Left ventricle myocardium inferior (tissue), 1 donor: ENCODE measurements around the gene PDC. TPM values are rescaled to one million over a fixed set of nuclear protein-coding genes. Genes with fewer than 3 reads are reported as not detected.

Source experiments
- DNase-seq: peaks from one replicate; pipeline ENCODE4 v3.0.0-alpha.2; 2020
- H3K27ac ChIP-seq: fragments of 200-600 bp; replicated peaks from 2 replicates; pipeline ENCODE4 v1.8.0; 2021
- H3K27me3 ChIP-seq: fragments of 200-600 bp; 2 replicates; pipeline ENCODE4 v1.8.0; 2021; ENCODE audit warnings: low read depth
- H3K36me3 ChIP-seq: fragments of 200-600 bp; 2 replicates; pipeline ENCODE4 v1.8.0; 2021
- H3K4me1 ChIP-seq: fragments of 200-600 bp; 2 replicates; pipeline ENCODE4 v1.8.0; 2021
- H3K4me3 ChIP-seq: fragments of 200-600 bp; 2 replicates; pipeline ENCODE4 v1.8.0; 2021; ENCODE audit warnings: mild to moderate bottlenecking, moderate library complexity
- H3K9me3 ChIP-seq: fragments of 200-600 bp; replicated peaks from 2 replicates; pipeline ENCODE4 v1.8.0; 2021
- intact Hi-C: fragments of 100-400 bp; cut with micrococcal nuclease; formaldehyde crosslinking; loops from one replicate; pipeline ENCODE4 v1.11.0; 2022
- total RNA-seq: library from RNA; stranded (reverse); fragmentation: NEBNext Ultra II Directional; extraction: Animal tissue kit (Norgen Biotek cat#: 25700); gene quantifications from one replicate; pipeline ENCODE4 v1.2.1, GENCODE V29; 2021
- TF ChIP-seq, protein P1 (sequence below): fragments of 200-600 bp; IDR thresholded peaks from 2 replicates; pipeline ENCODE4 v1.8.0; 2021; ENCODE audit warnings: antibody characterized with exemption, mild to moderate bottlenecking, borderline replicate concordance
- donor health status: DM: no; HTN: yes; CAD: no; lungs with severe emphysema.

Gene PDC
- total RNA-seq, 1 donor from 2014 or later: not detected

DNA sequence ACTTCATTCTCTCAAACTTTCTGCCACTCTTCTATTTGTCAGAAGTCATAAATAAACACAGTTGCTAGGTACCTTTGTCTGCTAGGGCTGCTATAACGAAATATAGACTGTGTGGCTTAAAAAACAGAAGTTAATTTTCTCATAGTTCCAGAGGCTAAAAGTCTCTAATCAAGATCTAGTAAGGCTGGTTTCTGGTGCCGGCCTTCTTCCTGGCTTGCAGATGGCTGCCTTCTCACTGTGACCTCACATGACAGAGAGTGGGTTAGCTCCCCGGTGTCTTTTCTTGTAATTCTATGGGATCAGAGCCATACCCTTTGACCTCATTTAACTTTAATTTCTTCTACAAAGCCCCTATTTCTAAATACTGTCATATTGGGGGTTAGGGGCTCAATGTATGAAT lies 5.9 kb downstream of the PDC start:
- intact Hi-C loops: no loop called here
- Histone ChIP-seq H3K4me3 (no peak overlapping the region), H3K9me3 (no peaks in the 10 kb centered on the region), H3K4me1 (no peaks in the 10 kb centered on the region), H3K27ac (no peak overlapping the region), H3K27me3 (no peaks in the 10 kb centered on the region), H3K36me3 (peaks cover 3% of the 10 kb centered on the region)
- no peak for DNase-seq
- TF ChIP-seq, protein P1, sequence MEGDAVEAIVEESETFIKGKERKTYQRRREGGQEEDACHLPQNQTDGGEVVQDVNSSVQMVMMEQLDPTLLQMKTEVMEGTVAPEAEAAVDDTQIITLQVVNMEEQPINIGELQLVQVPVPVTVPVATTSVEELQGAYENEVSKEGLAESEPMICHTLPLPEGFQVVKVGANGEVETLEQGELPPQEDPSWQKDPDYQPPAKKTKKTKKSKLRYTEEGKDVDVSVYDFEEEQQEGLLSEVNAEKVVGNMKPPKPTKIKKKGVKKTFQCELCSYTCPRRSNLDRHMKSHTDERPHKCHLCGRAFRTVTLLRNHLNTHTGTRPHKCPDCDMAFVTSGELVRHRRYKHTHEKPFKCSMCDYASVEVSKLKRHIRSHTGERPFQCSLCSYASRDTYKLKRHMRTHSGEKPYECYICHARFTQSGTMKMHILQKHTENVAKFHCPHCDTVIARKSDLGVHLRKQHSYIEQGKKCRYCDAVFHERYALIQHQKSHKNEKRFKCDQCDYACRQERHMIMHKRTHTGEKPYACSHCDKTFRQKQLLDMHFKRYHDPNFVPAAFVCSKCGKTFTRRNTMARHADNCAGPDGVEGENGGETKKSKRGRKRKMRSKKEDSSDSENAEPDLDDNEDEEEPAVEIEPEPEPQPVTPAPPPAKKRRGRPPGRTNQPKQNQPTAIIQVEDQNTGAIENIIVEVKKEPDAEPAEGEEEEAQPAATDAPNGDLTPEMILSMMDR: no peak

DNA sequence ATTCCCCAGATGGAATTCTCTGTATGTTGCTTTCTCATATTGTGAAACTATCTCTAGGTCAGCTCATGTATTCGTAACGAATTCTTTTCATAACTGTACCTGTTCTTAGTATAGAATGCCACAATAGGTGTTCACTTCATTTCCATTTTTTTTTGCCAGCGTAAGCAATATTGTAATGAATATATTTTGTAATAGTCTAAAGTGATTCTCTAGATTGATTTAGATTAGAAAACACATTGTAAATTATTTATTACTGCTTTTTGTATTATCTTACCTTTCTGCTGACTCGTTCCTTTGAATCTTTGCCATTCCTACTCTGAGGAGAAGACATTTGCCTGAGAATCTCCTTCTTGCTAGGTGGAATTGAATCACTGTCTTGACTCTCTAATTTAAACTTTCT lies 14.8 kb downstream of the PDC start:
- Histone ChIP-seq H3K4me1 (no peaks in the 10 kb centered on the region), H3K27ac (no peak overlapping the region), H3K4me3 (no peak overlapping the region), H3K9me3 (no peaks in the 10 kb centered on the region), H3K27me3 (no peaks in the 10 kb centered on the region), H3K36me3 (no peaks in the 10 kb centered on the region)
- DNase-seq: no peak
- TF ChIP-seq, protein P1: no peak
- intact Hi-C loops: no loop called here

- no peak overlapping the region for H3K27ac ChIP-seq
- intact Hi-C loops: no loop called here
Observed at GRCh38 chr1:186443638-186444037, 17.3 kb downstream of the PDC start.

GRCh38 chr1:186442651-186443375 lies 18.1 kb downstream of the PDC start:
- no peaks in the 10 kb centered on the region for H3K36me3 ChIP-seq
- H3K4me3 ChIP-seq: no peak overlapping the region
- TF ChIP-seq, protein P1: no peak
- no peaks in the 10 kb centered on the region for H3K4me1 ChIP-seq
- no peak for DNase-seq
- no peak overlapping the region for H3K27ac ChIP-seq
- intact Hi-C loops: no loop called here
- H3K9me3 ChIP-seq: no peaks in the 10 kb centered on the region
- no peaks in the 10 kb centered on the region for H3K27me3 ChIP-seq

More at GRCh38 chr1:186443638-186444037, 17.3 kb downstream of the PDC start:
- no peaks in the 10 kb centered on the region for H3K9me3 ChIP-seq
- no peaks in the 10 kb centered on the region for H3K4me1 ChIP-seq
- DNase-seq: no peak
- no peaks in the 10 kb centered on the region for H3K36me3 ChIP-seq
- H3K27me3 ChIP-seq: no peaks in the 10 kb centered on the region
- TF ChIP-seq, protein P1: no peak
- H3K4me3 ChIP-seq: no peak overlapping the region

DNA sequence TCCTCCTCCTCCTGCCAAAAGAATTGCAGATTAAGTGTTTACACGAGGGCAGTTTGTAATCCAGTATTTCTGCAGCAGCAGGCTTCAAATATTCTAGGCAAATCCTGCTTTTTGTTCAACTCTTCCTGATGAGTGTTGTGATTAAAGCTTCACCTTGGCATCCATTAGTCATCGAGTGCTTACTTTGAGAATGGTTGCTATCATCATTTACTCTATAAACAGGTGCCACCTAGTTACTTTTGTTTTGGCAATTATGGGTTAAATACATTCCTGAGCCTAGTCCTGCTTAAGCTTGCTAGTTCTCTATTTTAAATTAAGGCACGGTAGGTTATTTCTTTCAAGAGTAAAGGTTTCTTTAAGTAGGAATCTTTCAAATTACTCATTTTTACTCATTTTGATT lies 20.3 kb downstream of the PDC start:
- no peak for DNase-seq
- intact Hi-C loops: no loop called here
- no peaks in the 10 kb centered on the region for H3K4me1 ChIP-seq
- H3K27me3 ChIP-seq: no peaks in the 10 kb centered on the region
- H3K36me3 ChIP-seq: peaks cover 9% of the 10 kb centered on the region
- no peaks in the 10 kb centered on the region for H3K9me3 ChIP-seq
- H3K4me3 ChIP-seq: no peak overlapping the region
- TF ChIP-seq, protein P1: no peak
- no peak overlapping the region for H3K27ac ChIP-seq
